GM19099 (cell line): ENCODE data around the gene FAM83G.

Experiments
- POLR2A ChIP-seq: IDR thresholded peaks from 3 replicates; pipeline ENCODE4 v1.6.1; 2011; ENCODE audit warnings: low read depth; ENCODE audit not compliant: insufficient read length; ENCODE audit errors: extremely low read depth

Gene FAM83G

GRCh38 chr17:18974407-18975149, 30.0 kb downstream of the FAM83G start:
- no peak for TF ChIP-seq POLR2A

GRCh38 chr17:18971801-18972200, 32.8 kb downstream of the FAM83G start:
- no peak for TF ChIP-seq POLR2A

- TF ChIP-seq POLR2A = no peak
Observed at GRCh38 chr17:18970582-18971480, 33.7 kb downstream of the FAM83G start.

GRCh38 chr17:18968945-18969887, 35.3 kb downstream of the FAM83G start:
- TF ChIP-seq POLR2A = no peak

- TF ChIP-seq POLR2A = no peak
Observed at GRCh38 chr17:18968345-18968744, 36.2 kb downstream of the FAM83G start.

GRCh38 chr17:18967916-18968315, 36.6 kb downstream of the FAM83G start:
- no peak for TF ChIP-seq POLR2A

- TF ChIP-seq POLR2A = no peak
Observed at GRCh38 chr17:18966831-18967624, 37.5 kb downstream of the FAM83G start.

GRCh38 chr17:18965530-18966236, 38.9 kb downstream of the FAM83G start:
- no peak for TF ChIP-seq POLR2A

- no peak for TF ChIP-seq POLR2A
Observed at GRCh38 chr17:18964550-18964949, 40.0 kb downstream of the FAM83G start.

GRCh38 chr17:18964018-18964351, 40.6 kb downstream of the FAM83G start:
- no peak for TF ChIP-seq POLR2A

- no peak for TF ChIP-seq POLR2A
Observed at GRCh38 chr17:18963126-18964017, 41.2 kb downstream of the FAM83G start.

GRCh38 chr17:18962494-18962815, 42.1 kb downstream of the FAM83G start:
- no peak for TF ChIP-seq POLR2A
